Endothelial cell of umbilical vein (primary cell): ENCODE results near the gene ASXL2. TPM values are rescaled to one million over a fixed set of nuclear protein-coding genes. Genes with fewer than 3 reads are reported as not detected.

ENCODE experiments used
- BruUV-seq: library from RNA; stranded (reverse); fragments of 400-500 nt; replicated peaks from 2 replicates; lab custom pipeline; 2021; lab: Mats Ljungman, UMichigan
- CTCF ChIA-PET: fragments of 300-600, 350-600 bp; sonication (Branson Sonifier 250); formaldehyde crosslinking; loops from one replicate; lab custom pipeline; 2021; ENCODE audit warnings: antibody characterized with exemption, inconsistent platforms; lab: Charles Lee
- POLR2A ChIA-PET: fragments of 300-600, 350-600 bp; sonication (Branson Sonifier 250); formaldehyde crosslinking; loops from one replicate; lab custom pipeline; 2021; ENCODE audit warnings: antibody characterized with exemption, inconsistent platforms; lab: Charles Lee
- DNase-seq: peaks from one replicate; pipeline ENCODE4 v3.0.0-alpha.2; 2011; ENCODE audit warnings: low read depth, low spot score
- FAIRE-seq: peaks from 2 replicates; lab custom pipeline; 2011; peaks lifted over from hg19 to GRCh38; lab: Jason Lieb, UNC
- H2AFZ ChIP-seq: 2 replicates; pipeline ENCODE4 v1.6.0; 2012; ENCODE audit warnings: low read depth, low read length, control low read depth, inconsistent platforms
- H3K27ac ChIP-seq: 2 replicates; pipeline ENCODE4 v1.5.1; 2011; ENCODE audit warnings: low read depth, mild to moderate bottlenecking, control low read depth, low read length, moderate library complexity; ENCODE audit not compliant: insufficient read depth
- H3K27me3 ChIP-seq, 2 experiments: 2 replicates each; pipeline versions ENCODE4 v1.6.0 to v1.6.1; 2011; ENCODE audit warnings: low read length in 2 of 2, mixed read lengths in 1 of 2; ENCODE audit not compliant: control insufficient read depth in 2 of 2, insufficient read depth in 2 of 2
- H3K36me3 ChIP-seq, 2 experiments: 2 replicates in 1 of 2; 3 replicates in 1 of 2; pipeline ENCODE4 v1.5.1; 2011; ENCODE audit warnings: low read length in 2 of 2, mild to moderate bottlenecking in 1 of 2, moderate library complexity in 1 of 2; ENCODE audit not compliant: control insufficient read depth in 2 of 2, insufficient read depth in 2 of 2; ENCODE audit errors: extremely low read depth in 1 of 2
- H3K4me1 ChIP-seq: 3 replicates; pipeline ENCODE4 v1.5.1; 2011; ENCODE audit warnings: mild to moderate bottlenecking, low read length; ENCODE audit not compliant: control insufficient read depth, insufficient read depth; ENCODE audit errors: extremely low read depth
- H3K4me2 ChIP-seq: 2 replicates; pipeline ENCODE4 v1.6.1; 2011; ENCODE audit warnings: low read length, control low read depth, mixed read lengths; ENCODE audit not compliant: insufficient read depth
- H3K4me3 ChIP-seq, 3 experiments: fragments of 200-600 bp in 1 of 3; sonication (generic), shearing (Covaris generic) in 1 of 3; replicated peaks in 1 of 3; 2 replicates each; pipeline ENCODE4 v1.5.1; 2011 to 2016; ENCODE audit warnings: control low read depth in 3 of 3, low read length in 3 of 3, mild to moderate bottlenecking in 2 of 3, inconsistent platforms in 1 of 3, low read depth in 1 of 3, moderate library complexity in 1 of 3; ENCODE audit not compliant: insufficient read depth in 1 of 3
- H3K79me2 ChIP-seq: 2 replicates; pipeline ENCODE4 v1.6.0; 2012; ENCODE audit warnings: low read length, inconsistent platforms; ENCODE audit not compliant: control insufficient read depth, insufficient read depth
- H3K9ac ChIP-seq: replicated peaks from 2 replicates; pipeline ENCODE3; 2011; ENCODE audit warnings: low read length, control low read depth; ENCODE audit not compliant: insufficient read depth; ENCODE audit errors: extremely low read depth
- H3K9me1 ChIP-seq: replicated peaks from 3 replicates; pipeline ENCODE4 v1.6.0; 2011; ENCODE audit warnings: mild to moderate bottlenecking, low read length; ENCODE audit not compliant: control insufficient read depth, insufficient read depth; ENCODE audit errors: extremely low read depth
- H3K9me3 ChIP-seq: replicated peaks from 2 replicates; pipeline ENCODE4 v1.5.1; 2012; ENCODE audit warnings: low read length, inconsistent platforms; ENCODE audit not compliant: control insufficient read depth, insufficient read depth
- H4K20me1 ChIP-seq: replicated peaks from 2 replicates; pipeline ENCODE3; 2011; ENCODE audit warnings: mild to moderate bottlenecking, low read length; ENCODE audit not compliant: control insufficient read depth, insufficient read depth; ENCODE audit errors: extremely low read depth
- EZH2 ChIP-seq: IDR thresholded peaks from 2 replicates; pipeline ENCODE4 v1.6.1; 2012; ENCODE audit warnings: borderline replicate concordance, low read depth, mild to moderate bottlenecking, moderate library complexity, low read length, inconsistent platforms; ENCODE audit not compliant: severe bottlenecking
- FOS ChIP-seq: IDR thresholded peaks from 2 replicates; pipeline ENCODE4 v1.6.1; 2011; ENCODE audit warnings: mild to moderate bottlenecking, low read length, moderate library complexity, borderline replicate concordance; ENCODE audit not compliant: insufficient read depth
- GATA2 ChIP-seq: IDR thresholded peaks from 2 replicates; pipeline ENCODE4 v1.7.0; 2011; ENCODE audit warnings: low read depth, mild to moderate bottlenecking, moderate library complexity, mixed read lengths, low read length; ENCODE audit not compliant: insufficient read length, insufficient read depth
- JUN ChIP-seq: IDR thresholded peaks from 2 replicates; pipeline ENCODE4 v1.6.1; 2011; ENCODE audit warnings: borderline replicate concordance, low read depth; ENCODE audit not compliant: insufficient read length, insufficient read depth
- MYC ChIP-seq: IDR thresholded peaks from one replicate; pipeline ENCODE4 v1.6.1; 2011; ENCODE audit warnings: mild to moderate bottlenecking, low read depth, low read length
- POLR2A ChIP-seq: IDR thresholded peaks from 2 replicates; pipeline ENCODE4 v1.6.1; 2012; ENCODE audit warnings: low read depth, mild to moderate bottlenecking, control low read depth, low read length
- POLR2AphosphoS5 ChIP-seq: IDR thresholded peaks from 2 replicates; pipeline ENCODE4 v1.6.1; 2012; ENCODE audit warnings: low read depth, mild to moderate bottlenecking, control low read depth, low read length, moderate library complexity; ENCODE audit not compliant: insufficient read depth
- dilution Hi-C: fragments of 300-500 bp; cut with MboI; formaldehyde crosslinking; loops from one replicate; pipeline ENCODE4 v1.15.0; 2019; ENCODE audit warnings: low sequenced_read_pairs; ENCODE audit not compliant: extremely low pct_ligation_motif_present
- intact Hi-C: fragments of 100-400 bp; cut with micrococcal nuclease; formaldehyde crosslinking; loops from one replicate; pipeline ENCODE4 v1.10.0; 2022
- polyA plus RNA-seq, 4 experiments: library from polyadenylated mRNA; depleted of rRNA in 3 of 4; stranded (reverse) in 3 of 4; unstranded in 1 of 4; fragments of >200 nt; gene quantifications; 2 replicates each; pipeline versions ENCODE4 v1.2.1 to v1.2.3, GENCODE V29; 2011 to 2012; ENCODE audit warnings: missing spikeins in 1 of 4
- total RNA-seq: library from RNA; stranded (reverse); gene quantifications from 2 replicates; pipeline ENCODE4 v1.2.3, GENCODE V29; 2021
- TF ChIP-seq, protein P1 (sequence below), 2 donors: IDR thresholded peaks; 1 replicate in 1 of 2; 2 replicates in 1 of 2; pipeline ENCODE4 v1.5.1; 2011; ENCODE audit warnings: low read length in 2 of 2, mild to moderate bottlenecking in 2 of 2, moderate library complexity in 2 of 2, control low read depth in 1 of 2, inconsistent platforms in 1 of 2, low read depth in 1 of 2; ENCODE audit not compliant: insufficient read depth in 1 of 2; ENCODE audit errors: extremely low read depth in 1 of 2
- TF ChIP-seq, protein P2 (sequence below): IDR thresholded peaks from 2 replicates; pipeline ENCODE4 v1.6.1; 2011; ENCODE audit not compliant: insufficient read depth, insufficient read length

Gene ASXL2
- total and polyA plus RNA-seq, 2 donors (not counting 3 experiments of a cell fraction or from before 2014, with no cell fraction given) = 6.1 to 33.8 TPM

DNA sequence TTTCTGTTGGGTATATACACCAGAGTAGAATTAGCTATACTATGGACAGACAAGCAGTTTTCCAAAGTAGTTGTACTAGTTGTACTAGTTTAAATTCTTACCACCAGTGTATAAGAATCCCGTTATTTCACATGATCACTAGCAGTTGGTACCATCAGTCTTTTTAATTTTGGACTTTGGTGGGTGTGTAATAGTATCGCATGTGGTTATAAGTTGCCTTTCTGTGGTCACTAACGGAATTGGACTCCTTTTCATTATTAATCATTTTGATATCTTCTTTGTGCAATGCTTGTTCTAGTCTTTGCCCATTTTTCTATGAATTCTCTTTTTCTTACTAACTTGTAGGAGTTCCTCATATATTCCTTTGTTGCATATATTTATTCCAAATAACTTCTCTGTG is 89.8 kb downstream of the ASXL2 start:
- dilution Hi-C loops = no loop called here
- TF ChIP-seq POLR2AphosphoS5 (no peak), EZH2 (no peak), JUN (no peak), GATA2 (no peak), FOS (no peak), POLR2A (no peak), MYC (no peak)
- TF ChIP-seq, protein P1, sequence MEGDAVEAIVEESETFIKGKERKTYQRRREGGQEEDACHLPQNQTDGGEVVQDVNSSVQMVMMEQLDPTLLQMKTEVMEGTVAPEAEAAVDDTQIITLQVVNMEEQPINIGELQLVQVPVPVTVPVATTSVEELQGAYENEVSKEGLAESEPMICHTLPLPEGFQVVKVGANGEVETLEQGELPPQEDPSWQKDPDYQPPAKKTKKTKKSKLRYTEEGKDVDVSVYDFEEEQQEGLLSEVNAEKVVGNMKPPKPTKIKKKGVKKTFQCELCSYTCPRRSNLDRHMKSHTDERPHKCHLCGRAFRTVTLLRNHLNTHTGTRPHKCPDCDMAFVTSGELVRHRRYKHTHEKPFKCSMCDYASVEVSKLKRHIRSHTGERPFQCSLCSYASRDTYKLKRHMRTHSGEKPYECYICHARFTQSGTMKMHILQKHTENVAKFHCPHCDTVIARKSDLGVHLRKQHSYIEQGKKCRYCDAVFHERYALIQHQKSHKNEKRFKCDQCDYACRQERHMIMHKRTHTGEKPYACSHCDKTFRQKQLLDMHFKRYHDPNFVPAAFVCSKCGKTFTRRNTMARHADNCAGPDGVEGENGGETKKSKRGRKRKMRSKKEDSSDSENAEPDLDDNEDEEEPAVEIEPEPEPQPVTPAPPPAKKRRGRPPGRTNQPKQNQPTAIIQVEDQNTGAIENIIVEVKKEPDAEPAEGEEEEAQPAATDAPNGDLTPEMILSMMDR (IDR thresholded peaks at IDR 0.05; ENCODE audit: extremely low read depth in 1 of 2, insufficient read depth in 1 of 2, low read depth in 1 of 2, low read length in 2 of 2) = no peak
- TF ChIP-seq, protein P2, sequence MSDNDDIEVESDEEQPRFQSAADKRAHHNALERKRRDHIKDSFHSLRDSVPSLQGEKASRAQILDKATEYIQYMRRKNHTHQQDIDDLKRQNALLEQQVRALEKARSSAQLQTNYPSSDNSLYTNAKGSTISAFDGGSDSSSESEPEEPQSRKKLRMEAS = no peak
- ChIA-PET POLR2A (no interaction called here), CTCF (interaction anchor here (0.7 kb wide), 1 partner anchor 63 kb away, joined by 3 read pairs; no protein-coding TSS in a partner anchor)
- Histone ChIP-seq H3K4me2 (no peak overlapping the region), H3K9me3 (no peaks in the 10 kb centered on the region), H4K20me1 (no peaks in the 10 kb centered on the region), H3K79me2 (no peaks in the 10 kb centered on the region), H2AFZ (no peak overlapping the region), H3K36me3 (no peaks in the 10 kb centered on the region), H3K9me1 (no peaks in the 10 kb centered on the region), H3K4me1 (no peaks in the 10 kb centered on the region), H3K4me3 (no peak overlapping the region), H3K27me3 (no peaks in the 10 kb centered on the region), H3K27ac (no peak overlapping the region), H3K9ac (no peak overlapping the region)
- intact Hi-C loops = no loop called here
- no peak for DNase-seq
- no TSS peak for BruUV-seq
- no peak for FAIRE-seq
